Epithelial cell of proximal tubule (primary cell): ENCODE data around the gene TLCD1. TPM values are rescaled to one million over a fixed set of nuclear protein-coding genes. Genes with fewer than 3 reads are reported as not detected.

ENCODE experiments used
- DNase-seq: peaks from one replicate; pipeline ENCODE4 v3.0.0-alpha.2; 2011; ENCODE audit warnings: low read depth
- H3K4me3 ChIP-seq: 2 replicates; pipeline ENCODE4 v1.5.1; 2011; ENCODE audit warnings: low read depth, mild to moderate bottlenecking, low read length
- total RNA-seq: library from RNA; depleted of rRNA; stranded (reverse); fragments of >200 nt; gene quantifications from 2 replicates; pipeline ENCODE4 v1.2.3, GENCODE V29; 2015
- TF ChIP-seq, protein P1 (sequence below): conservative IDR thresholded peaks from 2 replicates; pipeline ENCODE4 v1.5.1; 2012; ENCODE audit warnings: low read depth, mild to moderate bottlenecking, low read length

Gene TLCD1
- total RNA-seq, 1 donor from 2014 or later, result 14.5 TPM

DNA sequence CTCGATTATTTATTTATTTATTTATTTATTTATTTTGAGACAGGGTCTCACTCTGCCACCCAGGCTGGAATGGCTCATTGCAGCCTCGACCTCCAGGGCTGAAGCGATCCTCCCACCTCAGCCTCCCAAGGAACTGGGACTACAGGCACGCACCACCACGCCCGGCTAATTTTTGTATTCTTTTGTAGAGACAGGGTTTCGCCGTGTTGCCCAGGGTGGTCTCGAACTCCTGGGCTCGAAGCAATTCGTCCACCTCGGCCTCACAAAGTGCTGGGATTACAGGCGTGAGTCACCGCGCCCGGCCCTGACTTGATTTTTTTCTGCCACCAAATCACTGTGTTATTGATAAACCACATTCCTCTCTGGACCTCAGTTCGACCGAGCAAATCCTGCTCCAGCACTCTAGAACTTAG, 7.0 kb downstream of the TLCD1 start:
- DNase-seq, result no peak
- TF ChIP-seq, protein P1, sequence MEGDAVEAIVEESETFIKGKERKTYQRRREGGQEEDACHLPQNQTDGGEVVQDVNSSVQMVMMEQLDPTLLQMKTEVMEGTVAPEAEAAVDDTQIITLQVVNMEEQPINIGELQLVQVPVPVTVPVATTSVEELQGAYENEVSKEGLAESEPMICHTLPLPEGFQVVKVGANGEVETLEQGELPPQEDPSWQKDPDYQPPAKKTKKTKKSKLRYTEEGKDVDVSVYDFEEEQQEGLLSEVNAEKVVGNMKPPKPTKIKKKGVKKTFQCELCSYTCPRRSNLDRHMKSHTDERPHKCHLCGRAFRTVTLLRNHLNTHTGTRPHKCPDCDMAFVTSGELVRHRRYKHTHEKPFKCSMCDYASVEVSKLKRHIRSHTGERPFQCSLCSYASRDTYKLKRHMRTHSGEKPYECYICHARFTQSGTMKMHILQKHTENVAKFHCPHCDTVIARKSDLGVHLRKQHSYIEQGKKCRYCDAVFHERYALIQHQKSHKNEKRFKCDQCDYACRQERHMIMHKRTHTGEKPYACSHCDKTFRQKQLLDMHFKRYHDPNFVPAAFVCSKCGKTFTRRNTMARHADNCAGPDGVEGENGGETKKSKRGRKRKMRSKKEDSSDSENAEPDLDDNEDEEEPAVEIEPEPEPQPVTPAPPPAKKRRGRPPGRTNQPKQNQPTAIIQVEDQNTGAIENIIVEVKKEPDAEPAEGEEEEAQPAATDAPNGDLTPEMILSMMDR, result no peak
- H3K4me3 ChIP-seq, result peak overlapping the region; percentile 96

DNA sequence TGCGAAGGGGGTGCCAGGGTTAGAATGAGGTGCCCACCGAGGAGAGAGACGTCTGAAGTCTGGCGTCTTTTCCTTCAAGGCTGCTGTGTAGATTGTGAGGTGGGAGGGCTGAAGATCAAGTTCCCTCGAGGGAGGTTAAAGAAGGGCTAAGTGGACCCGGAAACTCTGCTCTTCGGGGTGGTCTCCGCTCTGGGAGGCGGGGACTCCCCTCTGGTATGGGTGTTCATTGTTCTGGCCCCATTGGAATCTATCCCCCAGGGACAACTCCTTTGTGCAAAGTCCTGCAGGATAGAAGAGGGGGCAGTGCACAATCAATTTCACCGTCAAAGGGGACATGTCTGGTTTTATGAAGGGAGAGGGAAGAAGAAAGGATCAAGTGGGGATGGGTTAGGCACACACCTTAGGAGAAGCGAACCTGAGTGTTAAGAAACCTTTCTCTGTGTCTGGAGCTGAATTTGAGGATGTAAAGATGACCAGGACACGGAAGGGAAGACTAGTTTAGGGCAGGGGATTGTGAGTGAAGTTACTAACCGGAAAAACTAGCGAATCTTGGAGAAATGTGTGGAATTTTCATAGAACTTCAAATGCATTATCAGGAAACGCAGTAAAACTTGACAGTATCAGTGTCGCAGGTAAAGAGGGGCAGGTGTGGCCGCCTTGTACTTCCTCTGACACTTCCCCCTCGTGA, 7.6 kb downstream of the TLCD1 start:
- DNase-seq, result no peak
- H3K4me3 ChIP-seq, result peak overlapping the region; percentile 96
- TF ChIP-seq, protein P1, result no peak

DNA sequence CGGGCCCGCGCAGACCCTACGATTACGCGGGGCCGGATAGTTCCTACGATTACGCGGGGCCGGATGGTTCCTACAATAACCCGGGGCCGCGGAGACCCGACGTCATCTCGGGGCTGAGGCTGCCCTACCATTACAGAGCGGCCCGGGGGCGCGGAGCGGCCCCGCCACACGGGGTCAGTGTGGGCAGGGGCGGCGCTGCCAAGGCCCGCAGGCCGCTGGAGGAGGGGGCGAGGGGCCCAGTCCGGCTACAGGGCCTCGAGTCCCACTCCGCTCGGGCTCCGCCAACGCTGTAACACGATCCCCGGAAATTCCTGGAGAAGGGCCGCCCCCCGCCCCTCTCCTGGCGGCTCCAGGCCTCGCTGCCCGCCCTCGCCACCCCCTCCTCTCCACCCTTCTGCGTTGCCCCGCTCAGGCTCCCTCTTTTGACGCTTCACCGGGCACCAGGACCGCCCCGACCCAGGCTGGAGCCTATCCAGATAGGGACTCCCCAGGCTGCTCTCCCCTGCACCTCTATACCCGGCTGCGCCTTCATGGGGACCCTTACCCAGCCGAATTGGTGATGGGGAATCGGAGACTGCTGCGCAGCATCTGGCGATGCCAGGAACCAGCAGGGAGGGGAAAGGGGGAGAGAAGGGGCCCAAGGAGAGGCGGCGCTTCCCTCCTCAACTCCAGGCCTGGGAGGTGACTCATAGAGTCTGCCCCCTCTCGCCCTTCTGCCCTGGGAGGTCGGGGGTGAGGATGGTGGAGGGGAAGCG, 8.3 kb downstream of the TLCD1 start, which contains the start of gene RAB34:
Gene RAB34 (minus strand): TSS at position 291 of the 755 bp plus-strand sequence. CDS start 602 bp downstream, outside the sequence.
- H3K4me3 ChIP-seq, result peak within 1 kb of the TSS; percentile 96
- TF ChIP-seq, protein P1, result peak; percentile 35
- DNase-seq, result no peak

DNA sequence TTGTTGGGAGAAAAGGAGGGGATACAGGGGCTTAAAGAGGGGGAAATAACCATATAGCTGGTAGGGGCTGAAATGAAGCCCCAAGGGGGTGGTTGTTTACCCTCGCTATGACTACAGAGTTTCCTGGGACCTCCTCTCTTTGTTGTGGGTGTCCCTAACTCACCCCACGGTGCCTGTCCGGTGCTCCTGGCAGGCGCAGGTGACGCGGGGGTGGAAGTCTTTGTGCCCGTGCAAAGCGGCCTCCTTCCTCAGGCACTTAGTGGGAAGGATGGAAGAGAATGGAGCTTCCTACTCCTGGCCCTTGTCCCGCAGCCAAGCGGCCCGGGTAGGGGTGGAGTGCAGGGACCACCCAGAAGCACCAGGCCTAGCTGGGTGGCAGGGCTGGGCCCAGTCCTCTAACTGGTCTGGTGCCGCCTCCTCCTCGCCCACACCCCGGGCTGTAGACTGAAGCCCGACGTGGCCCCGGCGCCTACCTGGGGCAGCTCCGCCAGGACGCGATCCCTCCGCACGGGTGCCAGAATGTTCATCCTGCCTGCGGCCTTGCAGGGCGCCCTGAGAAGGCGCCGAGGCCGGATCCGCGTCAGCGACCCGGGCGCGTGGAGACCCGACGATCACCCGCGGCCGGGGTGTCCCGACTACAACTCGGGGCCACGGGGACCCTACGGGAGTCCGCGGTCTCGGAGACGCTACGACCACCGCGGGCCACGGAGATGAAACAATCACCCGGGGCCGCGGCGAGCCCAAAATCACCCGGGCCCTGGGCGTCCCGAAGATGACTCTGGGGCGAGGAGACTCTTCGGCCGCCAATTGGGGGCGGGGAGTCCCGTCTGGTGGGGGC, 9.1 kb downstream of the TLCD1 start:
- DNase-seq, result no peak
- TF ChIP-seq, protein P1, result no peak
- peak overlapping the region; percentile 96 for H3K4me3 ChIP-seq

DNA sequence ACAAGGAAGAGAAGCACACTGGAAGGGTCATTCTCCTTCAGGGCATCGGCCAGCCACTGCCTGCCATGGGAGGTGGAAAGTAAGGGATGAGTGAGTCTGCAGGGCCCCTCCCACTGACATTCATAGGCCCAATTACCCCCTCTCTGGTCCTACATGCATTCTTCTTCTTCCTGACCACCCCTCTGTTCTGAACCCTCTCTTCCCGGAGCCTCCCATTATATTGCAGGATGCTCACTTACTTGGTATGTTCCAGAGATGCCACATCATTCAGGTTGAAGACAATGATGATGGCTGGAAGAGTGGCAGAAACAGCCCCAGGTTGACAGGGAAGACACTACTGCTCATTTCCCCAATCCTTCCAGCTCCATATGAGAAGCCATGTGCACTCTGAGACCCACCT, 10.8 kb downstream of the TLCD1 start:
- no peak overlapping the region for H3K4me3 ChIP-seq
- TF ChIP-seq, protein P1, result no peak
- DNase-seq, result no peak

DNA sequence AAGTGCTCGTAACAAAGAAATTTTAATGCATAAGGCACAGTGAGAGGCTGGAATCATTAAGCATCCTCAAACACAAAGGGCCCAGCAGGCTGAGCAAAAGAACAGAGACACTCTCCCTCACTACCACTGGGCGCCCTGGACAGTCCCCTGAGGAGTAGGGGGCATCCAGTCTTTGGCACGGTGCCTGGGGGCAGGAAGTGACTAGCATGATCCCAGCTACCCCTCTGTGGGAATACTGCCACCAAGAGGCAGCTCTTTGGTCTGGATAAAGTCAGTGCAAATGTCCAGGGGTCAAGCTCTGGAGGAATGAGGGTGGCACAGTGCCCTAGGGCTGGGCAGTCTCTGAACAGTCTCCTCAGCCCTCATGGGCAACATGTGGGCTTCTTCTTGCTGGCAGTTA, 11.8 kb downstream of the TLCD1 start:
- TF ChIP-seq, protein P1, result peak; percentile 30
- H3K4me3 ChIP-seq, result no peak overlapping the region
- no peak for DNase-seq
